Stimulated activated CD4-positive, alpha-beta T cell treated with anti-CD3 and anti-CD28 coated beads, Interleukin-4, amount 100 ng/mL, for 24 hours (primary cell): ENCODE data around the gene LTBP1.

ENCODE experiments used
- DNase-seq: peaks from one replicate; pipeline ENCODE4 v3.0.0-alpha.2; 2020

LTBP1 gene

GRCh38 chr2:33014268-33014667, 67.5 kb downstream of the LTBP1 start:
- no peak for DNase-seq

DNA sequence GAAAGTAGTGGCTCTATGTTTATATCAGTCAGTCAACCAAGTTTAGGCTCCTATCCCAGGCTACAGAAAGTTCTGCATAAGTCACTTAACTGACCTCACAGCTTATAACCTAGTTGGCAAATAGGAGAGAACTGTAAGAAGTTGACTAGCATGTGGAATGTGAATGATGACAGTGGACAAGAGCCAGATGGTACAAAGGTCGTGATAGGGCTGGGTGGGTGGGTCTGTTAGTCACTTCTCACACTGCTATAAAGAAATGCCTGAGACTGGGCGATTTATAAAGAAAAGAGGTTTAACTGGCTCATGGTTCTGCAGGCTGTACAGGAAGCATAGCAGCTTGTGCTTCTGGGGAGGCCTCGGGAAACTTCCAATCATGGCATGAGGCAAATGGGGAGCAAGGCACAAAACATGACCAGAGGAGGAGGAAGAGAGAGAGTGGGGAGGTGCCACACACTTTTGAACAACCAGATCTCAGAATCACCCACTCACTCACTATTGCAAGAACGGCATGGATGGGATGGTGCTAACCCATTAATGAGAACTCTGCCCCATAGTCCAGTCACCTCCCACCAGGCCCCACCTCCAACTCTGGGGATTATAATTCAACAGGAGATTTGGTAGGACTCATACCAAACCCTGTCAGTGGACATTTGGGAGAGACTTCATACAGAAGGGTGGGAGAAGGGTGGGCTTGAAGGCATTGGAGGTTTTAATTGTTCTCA, 68.8 kb downstream of the LTBP1 start:
- no peak for DNase-seq

GRCh38 chr2:33018271-33018670, 71.5 kb downstream of the LTBP1 start:
- DNase-seq = no peak

GRCh38 chr2:33019796-33020195, 73.0 kb downstream of the LTBP1 start:
- DNase-seq = no peak

- no peak for DNase-seq
These were observed 74.1 kb downstream of the LTBP1 start for GRCh38 chr2:33020883-33021282.

GRCh38 chr2:33021542-33022227, 74.9 kb downstream of the LTBP1 start:
- no peak for DNase-seq

DNA sequence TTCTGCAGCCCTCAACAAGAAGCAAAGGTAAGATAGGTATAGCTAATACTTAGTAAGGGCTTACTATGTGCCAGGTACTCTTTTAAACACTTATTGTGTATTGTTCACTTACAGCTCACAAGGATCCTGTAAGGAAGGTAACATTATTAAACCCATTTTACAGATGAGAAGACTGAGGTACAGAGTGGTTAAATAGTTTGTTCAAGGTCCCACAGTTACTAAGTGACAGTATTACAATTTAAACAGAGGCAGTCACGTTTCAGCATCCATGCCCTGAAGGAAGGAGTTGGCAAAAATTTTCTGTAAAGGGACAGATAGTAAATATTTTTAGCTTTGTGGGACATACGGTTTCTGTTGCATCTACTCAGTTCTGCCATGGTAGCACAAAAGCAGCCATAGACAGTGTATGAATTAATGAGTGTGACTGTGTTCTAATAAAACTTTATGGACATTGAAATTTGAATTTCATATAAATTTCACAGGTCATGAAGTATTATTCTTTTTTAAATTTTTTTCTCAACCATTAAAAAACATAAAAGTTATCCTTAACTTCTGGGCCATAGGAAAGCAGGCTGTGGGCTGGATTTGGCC, 75.7 kb downstream of the LTBP1 start:
- no peak for DNase-seq

DNA sequence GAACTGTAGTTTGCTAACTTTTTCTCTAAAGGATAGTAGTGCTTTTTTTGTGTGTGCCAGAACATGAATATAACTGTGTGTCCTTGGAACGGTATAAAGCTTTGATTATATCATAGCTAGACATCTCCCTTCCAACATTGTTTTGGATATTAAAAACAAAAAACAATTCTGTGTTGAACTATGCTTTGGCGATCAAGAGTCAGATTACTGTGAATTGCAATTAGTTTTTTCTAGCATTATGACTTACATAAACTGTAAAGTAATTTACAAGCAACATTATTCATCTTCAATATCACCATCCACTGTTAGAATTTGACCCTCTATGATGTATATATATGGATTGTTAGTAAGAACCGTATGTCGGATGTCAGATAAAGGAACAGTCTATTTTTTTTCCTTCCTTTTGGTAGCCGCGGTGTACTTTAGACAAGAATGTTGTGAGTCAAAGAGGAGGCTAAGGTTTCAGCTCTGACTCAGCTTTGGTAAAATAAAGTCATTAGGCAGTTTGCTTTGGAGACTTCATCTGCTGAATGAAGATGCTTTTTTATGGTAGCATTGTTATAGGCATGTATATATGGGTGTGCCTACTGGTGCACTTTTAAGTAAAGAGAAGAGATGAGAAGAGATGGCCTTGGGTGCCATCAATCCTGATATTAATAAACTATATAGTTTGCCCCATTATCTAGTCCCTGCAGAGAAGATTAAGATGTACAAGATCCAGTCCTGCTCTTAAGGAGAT, 76.4 kb downstream of the LTBP1 start:
- DNase-seq = no peak

GRCh38 chr2:33023728-33024500, 77.2 kb downstream of the LTBP1 start:
- no peak for DNase-seq

DNA sequence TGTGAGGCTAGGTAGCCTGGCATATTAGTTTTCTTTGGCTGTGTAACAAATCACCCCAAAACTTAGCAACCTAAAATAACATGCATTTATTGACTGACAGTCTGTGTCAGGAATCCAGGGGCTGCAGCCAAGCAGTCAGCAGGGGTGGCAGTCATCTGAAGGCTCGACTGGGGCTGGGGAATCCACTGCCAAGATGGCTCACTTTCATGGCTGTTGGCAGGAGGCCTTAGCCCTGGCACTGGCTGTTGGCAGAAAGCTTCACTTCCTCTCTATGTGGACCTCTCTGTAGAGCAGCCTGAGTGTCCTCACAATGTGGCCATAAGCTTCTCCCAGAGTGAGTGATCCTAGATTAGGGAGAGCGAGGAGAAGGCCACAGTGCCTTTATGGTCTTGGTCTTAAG, 78.0 kb downstream of the LTBP1 start:
- no peak for DNase-seq

DNA sequence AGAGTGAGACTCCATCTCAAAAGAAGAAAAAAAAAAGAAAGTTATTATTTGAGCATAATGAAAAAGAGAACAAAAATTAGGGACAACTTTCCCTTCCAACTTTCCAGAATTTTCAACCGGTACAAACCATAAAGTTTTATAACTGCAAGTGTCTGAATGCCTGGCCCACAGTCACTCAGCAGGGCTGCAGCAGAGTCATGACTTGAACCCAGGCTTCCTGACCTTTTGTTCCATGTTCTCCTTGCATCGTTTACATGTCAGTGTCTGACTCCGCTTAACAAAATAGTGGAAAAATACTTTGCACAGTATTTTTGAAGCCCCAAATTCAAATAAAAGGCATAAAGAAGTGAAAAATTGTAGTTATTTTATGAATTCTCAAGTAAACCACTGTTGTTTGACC, 82.7 kb downstream of the LTBP1 start:
- no peak for DNase-seq

- no peak for DNase-seq
These were observed 83.2 kb downstream of the LTBP1 start for GRCh38 chr2:33029926-33030325.

DNA sequence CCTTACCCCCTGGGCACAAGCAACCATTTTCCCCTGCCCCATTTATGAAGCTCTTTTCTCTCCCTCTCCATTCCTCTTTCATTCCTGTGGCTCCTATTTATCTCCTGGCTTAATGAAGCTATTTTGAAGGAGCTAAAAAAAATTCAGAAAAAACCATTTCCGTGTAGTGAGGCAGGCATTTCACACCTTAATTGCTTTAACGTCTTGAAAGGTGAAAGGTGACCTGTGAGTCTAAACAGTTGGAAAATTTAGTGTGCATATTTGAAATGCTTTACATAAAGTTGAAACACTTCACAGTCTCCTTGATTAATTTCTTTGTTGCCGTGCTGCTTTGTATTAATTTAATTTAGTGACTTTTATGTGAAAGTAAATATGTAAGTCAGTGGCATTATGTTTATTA, 83.6 kb downstream of the LTBP1 start:
- DNase-seq = no peak

DNA sequence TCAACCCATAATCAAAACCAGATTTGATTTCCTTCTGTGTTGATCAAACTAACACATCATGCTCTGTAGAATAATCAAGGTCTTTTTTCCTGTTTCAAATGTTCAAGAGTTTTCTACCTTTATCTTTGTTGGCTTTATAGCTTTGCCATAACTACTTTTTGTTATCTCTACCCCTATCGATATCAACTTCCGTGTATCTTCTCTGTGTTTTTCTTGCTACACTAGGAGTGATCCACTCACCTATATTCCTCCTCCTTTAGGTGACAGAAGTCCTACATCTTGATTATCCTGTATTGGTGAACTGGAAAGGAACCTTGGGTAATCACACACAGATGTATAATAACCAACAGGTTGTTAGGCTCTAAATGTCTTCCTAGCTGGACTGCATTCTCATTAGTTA, 85.5 kb downstream of the LTBP1 start:
- no peak for DNase-seq

GRCh38 chr2:33033606-33034081, 86.9 kb downstream of the LTBP1 start:
- DNase-seq = no peak

DNA sequence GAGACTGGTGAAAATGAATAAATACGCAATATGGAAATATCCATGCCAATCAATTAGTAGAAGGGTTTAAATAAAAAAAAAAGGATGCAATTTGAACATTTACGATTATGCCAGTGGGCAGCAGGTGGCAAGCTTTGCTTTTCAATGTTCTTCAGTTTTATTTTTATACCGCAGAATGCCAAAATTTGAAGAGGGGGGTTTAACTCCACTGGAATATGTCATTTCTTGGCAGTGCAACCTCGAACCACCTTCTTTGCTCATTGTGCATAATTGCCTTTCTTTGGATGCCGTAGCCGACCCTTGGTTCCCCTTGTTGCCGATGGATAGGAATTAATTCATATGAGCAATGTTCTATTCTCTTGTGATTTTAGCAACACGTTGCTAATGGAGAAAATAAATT, 88.0 kb downstream of the LTBP1 start:
- no peak for DNase-seq

DNA sequence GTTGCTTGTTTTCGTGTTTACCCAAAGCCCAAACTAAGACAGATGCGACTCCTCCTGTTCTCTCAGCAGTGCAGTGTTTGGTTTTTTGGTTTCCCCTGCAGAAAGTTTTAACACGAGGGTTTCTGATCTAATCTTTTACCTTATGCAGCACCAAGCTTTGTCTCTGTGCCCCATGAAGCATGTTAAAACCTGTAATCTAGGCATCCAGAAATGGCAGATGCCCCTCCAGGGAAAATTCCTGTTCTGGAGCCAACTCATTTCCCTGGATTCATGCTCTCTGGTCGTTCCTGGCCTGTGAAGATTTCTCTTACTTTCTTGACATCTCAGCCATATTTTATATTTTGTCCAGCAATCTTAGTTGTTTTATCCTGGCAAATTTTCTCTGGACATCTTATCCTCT, 91.5 kb downstream of the LTBP1 start:
- no peak for DNase-seq

DNA sequence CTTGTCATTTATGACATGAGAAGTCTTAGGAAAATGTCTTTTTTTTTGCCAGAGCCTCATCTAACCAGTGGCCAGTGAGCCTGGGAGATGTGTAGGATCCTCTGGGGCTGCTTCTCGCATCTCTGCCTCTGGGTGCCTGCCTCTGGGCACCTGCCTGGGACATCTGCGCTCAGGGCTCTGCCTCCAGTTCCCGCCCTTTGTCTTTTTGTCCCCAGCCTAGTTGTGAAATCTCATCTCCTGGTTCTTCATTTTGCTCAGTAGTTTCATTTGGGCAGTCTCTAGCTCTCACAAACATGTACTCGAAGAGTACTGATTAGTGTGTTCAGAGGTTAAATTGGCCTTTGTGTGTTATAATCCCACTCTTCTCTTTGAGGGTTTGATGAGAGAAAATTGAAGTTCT, 92.0 kb downstream of the LTBP1 start:
- no peak for DNase-seq

DNA sequence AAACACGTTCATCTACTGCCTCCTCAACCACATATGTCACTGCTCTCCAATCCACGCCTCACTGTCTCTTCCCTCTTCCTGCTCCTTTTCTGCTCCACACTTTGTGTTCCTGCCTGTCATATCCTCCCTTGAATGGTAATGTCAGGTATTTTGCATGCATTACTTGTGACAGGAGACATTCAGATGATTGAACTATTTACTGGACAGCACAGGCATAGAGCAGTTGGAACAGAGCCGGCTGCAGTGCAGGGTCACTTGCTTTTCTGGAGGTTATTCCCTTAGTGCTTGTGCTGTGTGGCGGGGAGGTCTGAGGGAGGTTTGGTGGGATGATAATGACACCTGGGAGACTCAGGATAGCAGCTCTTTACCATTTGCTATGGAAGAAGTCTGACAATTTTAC, 93.8 kb downstream of the LTBP1 start:
- no peak for DNase-seq

GRCh38 chr2:33042265-33042664, 95.5 kb downstream of the LTBP1 start:
- no peak for DNase-seq

GRCh38 chr2:33042819-33043218, 96.1 kb downstream of the LTBP1 start:
- no peak for DNase-seq

- no peak for DNase-seq
These were observed 101.2 kb downstream of the LTBP1 start for GRCh38 chr2:33047939-33048338.
